ENCODE results near the gene EMX1. TPM values are rescaled to one million over a fixed set of nuclear protein-coding genes. Genes with fewer than 3 reads are reported as not detected.

EMX1 gene
- total RNA-seq, 1 donor from 2014 or later, result 8.2 TPM

GRCh38 chr2:72943540-72944395 is 26.4 kb downstream of the EMX1 start:
- H3K4me3 ChIP-seq (ENCODE audit: low read depth, low read length), result no peak overlapping the region
- no peak for TF ChIP-seq CTCF (conservative IDR thresholded peaks at IDR 0.05; ENCODE audit: low read depth, low read length)
- no peak for DNase-seq (ENCODE audit: low read depth)

- no peak for TF ChIP-seq CTCF (conservative IDR thresholded peaks at IDR 0.05; ENCODE audit: low read depth, low read length)
- H3K4me3 ChIP-seq (ENCODE audit: low read depth, low read length), result no peak overlapping the region
- DNase-seq (ENCODE audit: low read depth), result no peak
Measured at GRCh38 chr2:72944804-72945449, 27.6 kb downstream of the EMX1 start.

GRCh38 chr2:72945450-72946019 is 28.2 kb downstream of the EMX1 start:
- H3K4me3 ChIP-seq (ENCODE audit: low read depth, low read length), result no peak overlapping the region

GRCh38 chr2:72946466-72946865 is 29.1 kb downstream of the EMX1 start:
- no peak for DNase-seq (ENCODE audit: low read depth)
- no peak for TF ChIP-seq CTCF (conservative IDR thresholded peaks at IDR 0.05; ENCODE audit: low read depth, low read length)

More at GRCh38 chr2:72945450-72946019, 28.2 kb downstream of the EMX1 start:
- TF ChIP-seq CTCF (conservative IDR thresholded peaks at IDR 0.05; ENCODE audit: low read depth, low read length), result no peak
- no peak for DNase-seq (ENCODE audit: low read depth)

GRCh38 chr2:72947952-72948830 is 30.9 kb downstream of the EMX1 start:
- DNase-seq (ENCODE audit: low read depth), result no peak
- no peak overlapping the region for H3K4me3 ChIP-seq (ENCODE audit: low read depth, low read length)
- no peak for TF ChIP-seq CTCF (conservative IDR thresholded peaks at IDR 0.05; ENCODE audit: low read depth, low read length)

More at GRCh38 chr2:72946466-72946865, 29.1 kb downstream of the EMX1 start:
- H3K4me3 ChIP-seq (ENCODE audit: low read depth, low read length), result no peak overlapping the region

GRCh38 chr2:72949045-72949444 is 31.7 kb downstream of the EMX1 start:
- no peak for DNase-seq (ENCODE audit: low read depth)
- H3K4me3 ChIP-seq (ENCODE audit: low read depth, low read length), result no peak overlapping the region
- TF ChIP-seq CTCF (conservative IDR thresholded peaks at IDR 0.05; ENCODE audit: low read depth, low read length), result no peak

Data from epithelial cell of proximal tubule (primary cell).